Islet of Langerhans (tissue), 1 donor: ENCODE data around the gene ANKRD22.

Experiments
- FAIRE-seq: peaks from one replicate; lab custom pipeline; 2011; peaks lifted over from hg19 to GRCh38; lab: Jason Lieb, UNC

The ANKRD22 gene

DNA sequence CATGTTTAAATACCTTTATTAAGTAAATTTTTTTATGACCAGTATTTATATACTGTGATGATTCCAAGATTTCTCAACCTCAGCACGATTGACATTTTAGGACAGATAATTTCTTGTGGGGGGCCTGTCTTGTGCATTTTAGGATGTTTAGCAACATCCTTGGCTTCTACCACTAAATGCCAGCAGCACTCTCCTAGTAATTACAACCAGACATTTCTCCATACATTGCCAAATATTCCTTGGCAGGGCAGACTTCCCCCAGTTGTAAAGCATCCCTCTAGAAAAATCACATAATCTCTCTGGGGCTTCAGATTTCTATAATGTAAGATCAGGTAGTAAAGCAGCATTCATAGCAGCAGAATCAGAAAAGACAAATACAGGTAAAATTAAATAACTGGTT lies 56.9 kb downstream of the ANKRD22 start:
- no peak for FAIRE-seq

DNA sequence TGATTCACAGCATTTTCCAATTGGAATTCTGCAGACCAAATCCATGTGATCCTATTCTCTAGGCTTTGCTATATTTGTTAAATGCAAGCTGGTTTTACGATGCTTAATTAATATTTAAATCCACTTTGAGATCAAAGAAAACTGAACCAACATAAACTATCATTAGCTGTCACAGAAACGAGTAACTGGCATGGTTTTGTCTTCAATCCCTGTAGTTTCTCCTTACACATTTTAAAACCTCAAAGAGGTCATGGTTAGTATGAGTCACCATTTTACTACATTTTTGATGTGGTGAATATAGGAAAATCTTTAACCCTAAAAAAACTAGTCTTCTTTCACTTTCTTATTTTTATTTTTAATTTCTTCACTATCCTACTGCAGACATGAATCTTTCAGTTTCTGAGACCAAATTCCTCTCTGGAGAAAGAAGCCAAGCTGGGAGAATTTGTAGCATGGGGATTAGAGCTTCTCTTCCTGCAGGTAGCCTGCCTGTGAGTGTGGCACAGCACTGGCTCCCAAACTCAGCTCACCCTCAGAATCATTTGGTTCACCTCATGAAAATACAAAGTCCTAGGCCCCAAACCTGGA lies 57.8 kb downstream of the ANKRD22 start:
- no peak for FAIRE-seq

DNA sequence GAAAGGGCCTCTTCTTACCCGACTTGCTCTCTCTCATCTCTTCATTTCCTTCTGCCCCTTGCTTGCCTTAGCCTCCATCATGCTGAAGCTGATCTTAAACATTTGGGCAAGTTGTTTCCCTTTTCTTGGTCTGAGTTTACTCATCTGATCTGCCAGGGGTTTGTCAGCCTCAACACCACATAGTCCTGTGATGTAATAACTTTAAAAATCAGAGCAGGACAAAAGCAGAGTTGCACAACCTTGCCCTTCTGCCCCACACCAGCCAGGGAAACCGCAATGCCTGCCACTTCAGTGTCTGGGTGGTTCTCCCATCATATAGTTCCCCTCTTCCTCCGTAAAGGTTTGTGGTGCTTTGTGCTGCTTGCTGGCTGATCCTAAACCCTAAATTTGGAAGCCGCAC lies 59.0 kb downstream of the ANKRD22 start:
- no peak for FAIRE-seq

DNA sequence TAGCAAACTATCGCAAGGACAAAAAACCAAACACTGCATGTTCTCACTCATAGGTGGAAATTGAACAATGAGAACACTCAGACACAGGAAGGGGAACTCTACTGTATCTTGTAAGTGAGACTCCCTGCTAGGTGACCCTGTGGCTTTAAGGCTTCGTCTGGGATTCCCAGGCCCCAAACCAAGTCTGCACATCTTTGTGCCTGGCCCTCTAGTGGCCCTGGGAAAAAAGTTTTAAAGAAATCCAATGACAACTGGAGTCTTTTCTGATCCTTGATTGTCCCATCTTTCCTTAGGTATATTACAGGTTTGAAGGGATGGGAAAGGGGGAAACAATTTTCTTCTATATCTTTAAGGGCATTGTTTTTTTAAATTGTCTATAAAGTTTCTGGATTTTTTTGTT lies 59.7 kb downstream of the ANKRD22 start:
- no peak for FAIRE-seq

DNA sequence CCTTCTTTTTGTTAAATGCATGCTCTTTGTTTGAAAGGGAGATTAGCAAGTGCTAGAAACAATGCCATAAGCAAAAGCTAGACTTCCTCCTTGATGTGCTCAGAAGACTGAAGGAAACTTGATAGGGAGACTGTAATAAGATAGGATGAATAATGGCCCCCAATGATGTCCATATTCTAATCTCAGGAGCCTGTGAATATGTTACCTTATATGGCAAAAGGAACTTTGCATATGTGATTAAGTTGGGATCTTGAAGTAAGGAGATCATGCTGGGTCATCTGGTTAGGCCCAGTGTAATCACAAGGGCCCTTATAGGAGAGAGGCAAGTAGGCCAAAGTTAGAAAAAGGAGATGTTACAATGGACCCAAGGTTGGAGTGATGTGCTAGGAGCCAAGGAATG lies 62.7 kb downstream of the ANKRD22 start:
- FAIRE-seq = no peak

DNA sequence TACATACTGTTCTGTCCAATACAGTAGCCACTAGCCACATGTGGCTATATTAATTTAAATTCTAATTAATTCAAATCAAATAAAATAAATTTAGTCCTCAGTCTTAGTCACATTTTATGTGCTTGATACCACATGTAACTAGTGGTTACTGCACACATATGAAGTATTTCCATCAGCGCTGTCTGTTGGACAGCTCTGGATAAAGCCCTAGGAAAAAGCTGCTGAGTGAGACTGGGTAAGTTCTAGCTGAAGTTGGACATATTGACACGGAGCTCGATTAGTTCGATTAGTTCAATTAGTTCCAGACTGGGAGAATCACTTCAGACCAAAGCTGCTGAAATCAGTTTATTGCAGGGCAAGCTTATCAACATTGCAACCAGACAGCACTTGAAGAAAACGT lies 64.2 kb downstream of the ANKRD22 start:
- FAIRE-seq = no peak

DNA sequence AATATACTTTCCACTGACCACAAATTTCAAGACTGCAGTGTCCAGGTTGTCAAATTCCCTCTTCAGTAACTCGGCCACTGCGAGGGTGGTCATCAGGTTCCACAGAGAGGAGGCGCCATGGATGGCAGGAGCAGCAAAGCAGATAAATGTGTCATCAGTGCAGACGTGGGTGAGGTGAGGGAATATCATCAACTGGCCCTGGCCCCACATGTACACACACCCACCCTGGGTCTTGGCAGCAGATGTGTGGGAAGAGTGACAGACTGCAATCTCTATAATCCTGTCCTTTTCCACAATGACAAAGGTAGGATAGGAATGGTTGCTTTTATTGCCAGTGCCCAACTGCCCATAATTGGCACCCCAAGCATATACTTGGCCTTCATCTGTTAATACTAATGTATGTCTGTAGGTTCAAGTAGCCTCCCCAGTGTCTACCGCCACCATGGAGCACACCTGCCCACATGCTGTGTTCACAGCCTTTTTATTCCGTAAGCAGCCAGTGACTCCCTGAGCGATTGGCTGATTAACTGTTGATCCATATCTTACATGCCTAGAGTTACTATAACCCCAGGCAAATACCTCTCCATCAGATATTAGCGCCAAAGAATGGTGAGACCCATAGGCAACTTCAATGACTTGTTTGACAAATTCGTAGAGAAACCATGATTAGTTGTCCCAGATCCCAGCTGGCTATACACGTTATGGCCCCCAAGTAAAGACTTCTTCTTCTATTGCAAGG lies 65.4 kb downstream of the ANKRD22 start:
- no peak for FAIRE-seq

DNA sequence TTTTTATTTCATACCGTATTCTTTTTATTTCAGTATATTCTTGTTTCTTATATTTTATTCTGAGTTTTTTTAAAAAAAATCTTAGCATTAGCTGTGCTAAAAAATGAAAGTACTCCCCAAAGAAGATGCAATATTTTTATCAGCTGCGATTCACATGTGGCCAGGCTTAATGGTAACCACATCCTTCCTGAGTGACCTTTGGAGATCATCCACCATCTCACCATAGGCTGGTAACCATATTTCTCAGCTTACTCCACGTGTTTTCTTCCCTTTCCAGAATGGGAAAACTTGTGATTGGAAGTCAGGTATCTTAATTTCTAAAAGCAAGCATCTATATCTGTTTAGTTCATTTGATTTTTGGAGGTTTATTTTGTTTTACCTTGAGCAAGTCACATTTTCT lies 67.9 kb downstream of the ANKRD22 start:
- no peak for FAIRE-seq

DNA sequence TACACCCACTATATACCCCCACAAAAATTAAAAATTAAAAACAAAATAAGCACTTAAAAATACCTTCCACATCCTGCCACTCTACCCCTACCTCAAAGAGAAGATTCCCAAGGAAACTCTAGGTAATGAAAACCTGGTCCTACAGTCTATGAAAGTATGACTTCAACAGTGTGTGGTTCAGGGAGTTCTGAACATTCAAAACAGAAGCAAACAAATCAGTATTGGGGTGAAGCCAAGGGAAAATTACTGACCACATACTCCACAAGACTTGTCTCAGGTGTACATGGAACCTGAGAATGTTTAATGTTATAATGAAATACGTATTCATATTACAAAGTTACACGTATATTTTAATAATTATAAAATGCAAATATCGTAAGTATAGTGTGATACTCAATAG lies 69.4 kb downstream of the ANKRD22 start:
- no peak for FAIRE-seq

DNA sequence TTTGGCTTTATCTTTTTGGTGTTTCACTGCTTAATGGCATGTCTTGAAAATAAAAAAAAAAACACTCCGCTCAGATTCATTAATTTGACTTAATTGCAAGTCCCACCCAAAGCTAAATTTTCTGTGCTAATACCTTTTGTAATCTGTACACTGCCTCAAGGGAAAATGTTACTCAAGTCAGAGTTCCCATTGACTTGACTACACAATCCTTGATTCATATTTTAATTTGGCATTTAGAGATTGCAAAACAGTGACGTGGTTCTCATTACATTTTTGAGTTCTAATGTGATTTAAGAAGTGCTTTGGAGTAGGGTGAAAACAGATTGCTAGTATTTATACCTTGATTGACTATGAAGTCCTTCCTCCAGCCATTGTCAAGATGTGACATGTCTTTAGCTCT lies 70.4 kb downstream of the ANKRD22 start:
- FAIRE-seq = no peak
